Lower leg skin (tissue), 4 donors: Measurements from ENCODE around the gene NCAM1. TPM values are rescaled to one million over a fixed set of nuclear protein-coding genes. Genes with fewer than 3 reads are reported as not detected.

Experiments used
- DNase-seq, 2 donors: peaks; one replicate each; pipeline ENCODE4 v3.0.0-alpha.2; 2019; ENCODE audit warnings: low spot score in 2 of 2
- H3K4me3 ChIP-seq: fragments of 200-600 bp; sonication (generic); 2 replicates; pipeline ENCODE4 v1.5.1; 2017; ENCODE audit warnings: mild to moderate bottlenecking, low read depth; ENCODE audit not compliant: poor library complexity, severe bottlenecking
- CTCF ChIP-seq, 3 donors: fragments of 450-650 bp; IDR thresholded peaks; one replicate each; pipeline ENCODE4 v1.5.1; 2016; ENCODE audit warnings: antibody characterized with exemption in 3 of 3, mild to moderate bottlenecking in 3 of 3, moderate library complexity in 2 of 3
- POLR2A ChIP-seq, 2 donors: fragments of 450-650 bp; IDR thresholded peaks; one replicate each; pipeline ENCODE4 v1.6.1; 2016 to 2017; ENCODE audit warnings: antibody characterized with exemption in 2 of 2, mild to moderate bottlenecking in 1 of 2, moderate library complexity in 1 of 2
- WGBS, 2 donors: methylation state at CpG; one replicate each; pipeline ENCODE4 v1.1.5; 2018; 5-methylcytosine and 5-hydroxymethylcytosine counted together
- intact Hi-C: fragments of 100-400 bp; cut with DNase I; formaldehyde crosslinking; loops from one replicate; pipeline ENCODE4 v1.15.0; 2023; ENCODE audit warnings: low total_unique reads
- total RNA-seq, 4 donors: library from RNA; depleted of rRNA; stranded (reverse); fragments of >200 nt; gene quantifications; one replicate each; pipeline ENCODE4 v1.1.0, GENCODE V29; 2016

The NCAM1 gene
- total RNA-seq, 4 donors from 2014 or later: 1.7 to 7.1 (median 3.8) TPM

GRCh38 chr11:112965656-112966055 lies 4.4 kb downstream of the NCAM1 start:
- WGBS, 2 donors: 73% methylated on average over 4 of the region's 4 CpGs
- no peak overlapping the region for H3K4me3 ChIP-seq
- TF ChIP-seq POLR2A (IDR thresholded peaks at IDR 0.05) (no peak), CTCF (IDR thresholded peaks at IDR 0.05) (no peak)
- no peak for DNase-seq
- intact Hi-C loops: no loop called here

- DNase-seq: no peak
- 73 to 82% methylated on average over 4 of the region's 4 CpGs for WGBS, 2 donors
- H3K4me3 ChIP-seq: no peak overlapping the region
- TF ChIP-seq POLR2A (IDR thresholded peaks at IDR 0.05): no peak
- no peak for TF ChIP-seq CTCF (IDR thresholded peaks at IDR 0.05)
- intact Hi-C loops: no loop called here
Observed at GRCh38 chr11:112966561-112966960, 5.3 kb downstream of the NCAM1 start.

- no peak overlapping the region for H3K4me3 ChIP-seq
- DNase-seq: no peak
- TF ChIP-seq CTCF (IDR thresholded peaks at IDR 0.05): no peak
- TF ChIP-seq POLR2A (IDR thresholded peaks at IDR 0.05): no peak
- WGBS, 2 donors: 65 to 69% methylated on average over 3 of the region's 3 CpGs
- intact Hi-C loops: no loop called here
Observed at GRCh38 chr11:112967082-112967481, 5.9 kb downstream of the NCAM1 start.

- TF ChIP-seq CTCF (IDR thresholded peaks at IDR 0.05) (no peak), POLR2A (IDR thresholded peaks at IDR 0.05) (no peak)
- 27 to 44% methylated on average over 6 of the region's 6 CpGs for WGBS, 2 donors
- no peak overlapping the region for H3K4me3 ChIP-seq
- intact Hi-C loops: no loop called here
- no peak for DNase-seq
Observed at GRCh38 chr11:112968941-112969713, 7.9 kb downstream of the NCAM1 start.

- intact Hi-C loops: no loop called here
Observed at GRCh38 chr11:112971195-112971594, 10.0 kb downstream of the NCAM1 start.

More at GRCh38 chr11:112971195-112971594, 10.0 kb downstream of the NCAM1 start:
- 75 to 85% methylated on average over 4 of the region's 4 CpGs for WGBS, 2 donors
- no peak for DNase-seq
- H3K4me3 ChIP-seq: no peak overlapping the region
- no peak for TF ChIP-seq POLR2A (IDR thresholded peaks at IDR 0.05)
- TF ChIP-seq CTCF (IDR thresholded peaks at IDR 0.05): no peak
